Mesothelial cell of epicardium (in vitro differentiated cells): ENCODE measurements around the gene CKB. TPM values are rescaled to one million over a fixed set of nuclear protein-coding genes. Genes with fewer than 3 reads are reported as not detected.

Experiments
- DNase-seq, 2 experiments: peaks; one replicate each; pipeline ENCODE4 v3.0.0; 2021; ENCODE audit warnings: low spot score in 2 of 2; ENCODE audit not compliant: unreplicated experiment in 2 of 2
- H3K27ac Mint-ChIP-seq: 2 replicates; pipeline ENCODE4 v1.8.0; 2021; ENCODE audit warnings: mixed read lengths
- H3K27me3 Mint-ChIP-seq: 2 replicates; pipeline ENCODE4 v1.8.0; 2021; ENCODE audit warnings: low read depth, mixed read lengths
- H3K36me3 Mint-ChIP-seq: 2 replicates; pipeline ENCODE4 v1.8.0; 2021; ENCODE audit warnings: mixed read lengths
- H3K4me1 Mint-ChIP-seq: 2 replicates; pipeline ENCODE4 v1.8.0; 2021; ENCODE audit warnings: mixed read lengths
- H3K4me3 Mint-ChIP-seq: 2 replicates; pipeline ENCODE4 v1.8.0; 2021; ENCODE audit warnings: mild to moderate bottlenecking, moderate library complexity, mixed read lengths
- H3K9me3 Mint-ChIP-seq: 2 replicates; pipeline ENCODE4 v1.8.0; 2021; ENCODE audit warnings: mixed read lengths
- total RNA-seq: library from RNA; stranded (reverse); gene quantifications from 3 replicates; pipeline ENCODE4 v1.2.1, GENCODE V29; 2021
- TF ChIP-seq, protein P1 (sequence below): fragments of 200-600 bp; sonication (generic); IDR thresholded peaks from one replicate; pipeline ENCODE4 v1.5.0; 2021; ENCODE audit warnings: antibody characterized with exemption; ENCODE audit not compliant: unreplicated experiment

Gene CKB
- total RNA-seq, 1 donor from 2014 or later: 50.6 TPM

- Mint-ChIP-seq H3K4me3 (no peak overlapping the region), H3K27ac (no peak overlapping the region), H3K27me3 (no peaks in the 10 kb centered on the region), H3K36me3 (peaks cover 2% of the 10 kb centered on the region), H3K4me1 (peaks cover 5% of the 10 kb centered on the region), H3K9me3 (no peaks in the 10 kb centered on the region)
- TF ChIP-seq, protein P1, sequence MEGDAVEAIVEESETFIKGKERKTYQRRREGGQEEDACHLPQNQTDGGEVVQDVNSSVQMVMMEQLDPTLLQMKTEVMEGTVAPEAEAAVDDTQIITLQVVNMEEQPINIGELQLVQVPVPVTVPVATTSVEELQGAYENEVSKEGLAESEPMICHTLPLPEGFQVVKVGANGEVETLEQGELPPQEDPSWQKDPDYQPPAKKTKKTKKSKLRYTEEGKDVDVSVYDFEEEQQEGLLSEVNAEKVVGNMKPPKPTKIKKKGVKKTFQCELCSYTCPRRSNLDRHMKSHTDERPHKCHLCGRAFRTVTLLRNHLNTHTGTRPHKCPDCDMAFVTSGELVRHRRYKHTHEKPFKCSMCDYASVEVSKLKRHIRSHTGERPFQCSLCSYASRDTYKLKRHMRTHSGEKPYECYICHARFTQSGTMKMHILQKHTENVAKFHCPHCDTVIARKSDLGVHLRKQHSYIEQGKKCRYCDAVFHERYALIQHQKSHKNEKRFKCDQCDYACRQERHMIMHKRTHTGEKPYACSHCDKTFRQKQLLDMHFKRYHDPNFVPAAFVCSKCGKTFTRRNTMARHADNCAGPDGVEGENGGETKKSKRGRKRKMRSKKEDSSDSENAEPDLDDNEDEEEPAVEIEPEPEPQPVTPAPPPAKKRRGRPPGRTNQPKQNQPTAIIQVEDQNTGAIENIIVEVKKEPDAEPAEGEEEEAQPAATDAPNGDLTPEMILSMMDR: no peak
- DNase-seq: no peak
These were observed 28.7 kb upstream of the CKB start for GRCh38 chr14:103551338-103551762.

DNA sequence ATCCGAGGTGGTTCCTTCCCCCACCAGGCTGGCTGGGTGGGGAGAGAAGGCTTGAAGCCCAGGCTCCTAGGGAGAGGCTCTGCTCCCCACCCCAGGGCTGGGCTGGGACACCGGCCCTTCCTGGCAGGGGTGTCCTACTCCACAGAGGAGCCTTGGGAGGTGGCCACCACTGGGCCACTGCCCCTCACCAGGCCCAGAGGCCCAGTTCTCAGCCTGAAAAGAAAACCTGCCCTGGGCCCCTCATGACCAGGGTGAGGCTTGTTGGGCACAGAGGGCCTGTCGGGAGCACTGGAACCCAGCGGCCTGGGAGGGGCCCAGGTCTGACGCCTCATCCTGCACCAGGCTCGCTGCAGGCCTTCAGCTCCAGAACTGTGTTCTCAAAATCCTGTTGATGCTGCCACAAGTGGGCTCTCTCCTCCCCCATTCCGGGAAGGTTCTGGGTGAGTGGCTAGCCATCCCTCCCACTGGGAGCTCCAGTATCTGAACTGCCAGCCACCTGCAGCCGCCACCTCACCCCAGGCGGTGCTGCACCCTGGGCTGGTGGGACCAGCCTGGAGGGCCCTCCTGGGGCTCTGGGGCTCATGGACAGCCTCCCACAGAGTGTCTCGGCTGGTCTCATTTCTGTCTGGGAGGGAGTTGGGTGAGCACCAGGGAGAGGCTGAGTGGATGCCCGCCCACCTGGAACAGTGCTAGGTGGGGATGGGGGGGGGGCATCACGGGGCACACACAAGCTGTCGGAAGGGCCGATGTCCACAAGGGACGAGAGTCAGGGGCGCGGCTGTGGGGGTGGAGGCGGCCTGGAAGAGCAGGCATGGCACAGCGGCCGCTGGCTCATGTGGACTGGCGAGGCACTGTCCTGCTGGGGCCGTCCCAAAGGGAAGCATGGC lies 28.1 kb upstream of the CKB start:
- TF ChIP-seq, protein P1: no peak
- peaks cover 2% of the 10 kb centered on the region for H3K36me3 Mint-ChIP-seq

GRCh38 chr14:103549361-103550311 lies 27.0 kb upstream of the CKB start:
- no peak overlapping the region for H3K4me3 Mint-ChIP-seq
- H3K4me1 Mint-ChIP-seq: peaks cover under 1% of the 10 kb centered on the region
- no peak for DNase-seq
- H3K36me3 Mint-ChIP-seq: peaks cover 2% of the 10 kb centered on the region
- no peaks in the 10 kb centered on the region for H3K27me3 Mint-ChIP-seq
- no peaks in the 10 kb centered on the region for H3K9me3 Mint-ChIP-seq
- TF ChIP-seq, protein P1: no peak
- H3K27ac Mint-ChIP-seq: no peak overlapping the region

More for the DNA sequence above, 28.1 kb upstream of the CKB start:
- Mint-ChIP-seq H3K9me3 (no peaks in the 10 kb centered on the region), H3K4me1 (peaks cover 5% of the 10 kb centered on the region), H3K27ac (no peak overlapping the region), H3K27me3 (no peaks in the 10 kb centered on the region), H3K4me3 (no peak overlapping the region)
- DNase-seq: no peak

DNA sequence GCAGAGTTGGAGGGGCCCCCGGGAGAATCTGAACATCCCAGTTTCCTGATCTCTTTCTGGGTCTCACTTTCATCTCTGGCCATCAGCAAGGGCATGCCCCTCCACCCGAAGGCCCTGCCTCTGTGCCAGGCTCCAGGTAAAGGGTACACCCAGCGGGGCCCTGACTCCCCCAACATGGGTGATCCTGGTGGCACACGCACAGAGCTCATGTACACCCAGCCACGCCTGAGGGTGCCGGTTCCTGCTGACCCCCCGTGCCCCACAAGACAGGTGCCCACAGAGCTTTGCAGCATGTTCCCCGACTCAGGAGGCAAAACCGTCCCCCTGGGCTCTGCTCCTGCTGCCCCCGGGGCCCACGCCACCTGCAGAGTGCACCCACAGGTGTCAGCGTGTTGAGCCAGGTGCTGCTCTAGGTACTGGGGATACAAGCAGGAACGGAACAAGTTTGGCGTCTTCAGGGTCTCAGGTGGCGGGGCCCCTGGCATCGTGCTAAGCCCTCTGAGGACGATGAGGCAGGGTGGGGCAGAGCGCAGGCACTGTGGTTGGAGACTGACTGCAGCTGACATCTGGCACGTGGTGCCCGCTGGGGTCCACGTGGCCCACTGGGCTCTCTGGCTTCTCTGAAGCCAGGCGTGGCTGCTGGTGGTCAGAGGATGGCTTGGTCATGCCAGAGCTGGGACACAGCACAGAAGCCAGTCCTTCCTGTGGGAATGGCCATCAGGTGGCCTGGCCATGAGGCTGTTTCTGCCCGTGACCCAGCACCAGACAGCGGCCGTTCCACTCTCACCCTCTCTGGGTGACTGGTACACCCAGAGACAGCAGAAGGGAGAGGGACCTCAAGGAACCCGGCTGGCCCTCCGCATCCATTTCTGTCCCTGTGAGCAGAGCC lies 26.1 kb upstream of the CKB start:
- no peaks in the 10 kb centered on the region for H3K27me3 Mint-ChIP-seq
- H3K4me1 Mint-ChIP-seq: no peaks in the 10 kb centered on the region
- peaks cover 2% of the 10 kb centered on the region for H3K36me3 Mint-ChIP-seq
- TF ChIP-seq, protein P1: no peak
- H3K27ac Mint-ChIP-seq: no peak overlapping the region
- H3K9me3 Mint-ChIP-seq: no peaks in the 10 kb centered on the region
- DNase-seq: no peak
- no peak overlapping the region for H3K4me3 Mint-ChIP-seq

DNA sequence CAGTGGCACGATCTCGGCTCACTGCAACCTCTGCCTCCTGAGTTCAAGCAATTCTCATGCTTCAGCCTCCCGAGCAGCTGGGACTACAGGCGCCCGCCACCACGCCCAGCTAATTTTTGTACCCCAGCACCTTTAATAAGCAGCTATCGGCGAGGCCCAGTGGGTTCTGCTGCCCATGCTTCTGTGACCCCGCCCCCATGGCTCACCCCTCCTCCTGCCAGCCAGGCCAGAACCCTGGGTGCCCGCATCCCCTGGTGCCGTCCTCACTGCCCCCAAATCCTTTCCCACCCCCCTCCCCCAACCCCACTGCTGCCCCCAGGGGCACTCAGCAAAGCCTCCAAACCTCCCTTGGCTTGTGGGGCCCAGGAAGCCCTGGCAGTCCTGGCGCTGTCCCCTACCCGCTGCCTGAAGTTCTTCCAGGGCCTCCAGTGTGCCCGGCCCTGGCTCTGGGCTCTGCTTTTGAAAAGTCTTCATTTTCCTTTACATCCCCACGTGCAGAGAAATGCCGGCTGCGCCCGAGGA lies 25.4 kb upstream of the CKB start:
- no peak for DNase-seq
- Mint-ChIP-seq H3K27ac (no peak overlapping the region), H3K4me3 (no peak overlapping the region), H3K27me3 (no peaks in the 10 kb centered on the region), H3K9me3 (no peaks in the 10 kb centered on the region), H3K36me3 (peaks cover 2% of the 10 kb centered on the region), H3K4me1 (no peaks in the 10 kb centered on the region)
- TF ChIP-seq, protein P1: no peak
